ENCODE data around the gene SNTG2. TPM values are rescaled to one million over a fixed set of nuclear protein-coding genes. Genes with fewer than 3 reads are reported as not detected.

The SNTG2 gene
- total and polyA plus RNA-seq, 12 donors, result 0.26 to 4.3 (median 0.72) TPM; not detected in 1

GRCh38 chr2:1207962-1208510, 257.4 kb downstream of the SNTG2 start:
- intact Hi-C loops (cut with DNase I), result no loop called here
- no peak overlapping the region for H3K4me3 ChIP-seq
- no peaks in the 10 kb centered on the region for H3K36me3 ChIP-seq (replicated peaks in 1 of 2)
- no peaks in the 10 kb centered on the region for H3K27me3 ChIP-seq
- no peak for TF ChIP-seq CTCF (IDR thresholded peaks at IDR 0.05)
- no peak for TF ChIP-seq POLR2A (IDR thresholded peaks at IDR 0.05)
- DNase-seq, result no peak
- H3K4me1 ChIP-seq (replicated peaks in 1 of 2), result no peaks in the 10 kb centered on the region
- no peak overlapping the region for H3K27ac ChIP-seq
- no peaks in the 10 kb centered on the region for H3K9me3 ChIP-seq (replicated peaks in 1 of 3)
- WGBS, 4 donors, result 68 to 87% (median 85%) methylated on average over 14 to 20 of the region's 20 CpGs

- 83 to 85% (median 84%) methylated on average over 14 to 18 of the region's 18 CpGs for WGBS, 4 donors
- no peak overlapping the region for H3K4me3 ChIP-seq
- no peaks in the 10 kb centered on the region for H3K9me3 ChIP-seq (replicated peaks in 1 of 3)
- no peaks in the 10 kb centered on the region for H3K4me1 ChIP-seq (replicated peaks in 1 of 2)
- no peak for DNase-seq
- H3K27ac ChIP-seq, result no peak overlapping the region
- H3K36me3 ChIP-seq (replicated peaks in 1 of 2), result no peaks in the 10 kb centered on the region
- no peaks in the 10 kb centered on the region for H3K27me3 ChIP-seq
- intact Hi-C loops (cut with DNase I), result no loop called here
- no peak for TF ChIP-seq POLR2A (IDR thresholded peaks at IDR 0.05)
- TF ChIP-seq CTCF (IDR thresholded peaks at IDR 0.05), result no peak
Observed at GRCh38 chr2:1208522-1208921, 257.9 kb downstream of the SNTG2 start.

- intact Hi-C loops (cut with DNase I), result no loop called here
- Histone ChIP-seq H3K4me3 (no peak overlapping the region), H3K36me3 (replicated peaks in 1 of 2) (no peaks in the 10 kb centered on the region), H3K9me3 (replicated peaks in 1 of 3) (no peaks in the 10 kb centered on the region), H3K27me3 (no peaks in the 10 kb centered on the region), H3K4me1 (replicated peaks in 1 of 2) (no peaks in the 10 kb centered on the region), H3K27ac (no peak overlapping the region)
- TF ChIP-seq POLR2A (IDR thresholded peaks at IDR 0.05), result no peak
- WGBS, 4 donors, result 77 to 87% (median 84%) methylated on average over 4 of the region's 4 CpGs
- no peak for DNase-seq
Observed at GRCh38 chr2:1209246-1209645, 258.6 kb downstream of the SNTG2 start.

GRCh38 chr2:1209761-1210160, 259.1 kb downstream of the SNTG2 start:
- no peaks in the 10 kb centered on the region for H3K4me1 ChIP-seq (replicated peaks in 1 of 2)
- no peak for TF ChIP-seq POLR2A (IDR thresholded peaks at IDR 0.05)
- TF ChIP-seq CTCF (IDR thresholded peaks at IDR 0.05), result no peak
- no peaks in the 10 kb centered on the region for H3K36me3 ChIP-seq (replicated peaks in 1 of 2)
- 72 to 92% (median 84%) methylated on average over 3 of the region's 3 CpGs for WGBS, 4 donors
- no peak for DNase-seq
- H3K27me3 ChIP-seq, result no peaks in the 10 kb centered on the region
- no peak overlapping the region for H3K4me3 ChIP-seq
- no peaks in the 10 kb centered on the region for H3K9me3 ChIP-seq (replicated peaks in 1 of 3)
- no peak overlapping the region for H3K27ac ChIP-seq
- intact Hi-C loops (cut with DNase I), result no loop called here

- H3K27ac ChIP-seq, result no peak overlapping the region
- 54 to 81% (median 70%) methylated on average over 3 of the region's 3 CpGs for WGBS, 4 donors
- TF ChIP-seq POLR2A (IDR thresholded peaks at IDR 0.05) (no peak), CTCF (IDR thresholded peaks at IDR 0.05) (no peak)
- H3K4me3 ChIP-seq, result no peak overlapping the region
- H3K4me1 ChIP-seq (replicated peaks in 1 of 2), result no peaks in the 10 kb centered on the region
- H3K9me3 ChIP-seq (replicated peaks in 1 of 3), result no peaks in the 10 kb centered on the region
- DNase-seq, result no peak
- no peaks in the 10 kb centered on the region for H3K27me3 ChIP-seq
- intact Hi-C loops (cut with DNase I), result no loop called here
- no peaks in the 10 kb centered on the region for H3K36me3 ChIP-seq (replicated peaks in 1 of 2)
Observed at GRCh38 chr2:1210352-1210751, 259.7 kb downstream of the SNTG2 start.
